ENCODE results near the gene SOX6.

SOX6 gene

DNA sequence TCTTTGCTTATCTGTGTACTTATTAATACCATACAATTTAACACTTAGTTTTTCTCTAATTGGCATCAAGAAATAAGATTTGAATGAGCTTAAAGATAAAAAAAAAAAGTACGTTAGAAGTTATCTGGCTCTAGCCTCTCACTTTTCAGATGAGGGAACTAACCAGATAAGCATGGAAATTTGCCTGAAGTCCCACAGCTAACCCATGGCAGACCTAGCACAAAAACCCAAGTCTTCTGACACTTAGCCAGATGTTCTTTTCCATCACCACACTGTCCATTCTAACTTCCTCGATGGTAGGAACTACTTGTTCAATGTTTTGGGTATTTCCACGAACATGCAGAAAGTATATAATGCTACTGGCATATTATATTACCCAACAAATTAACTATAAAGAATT, 7.4 kb upstream of the SOX6 start:
- no peak for DNase-seq

DNA sequence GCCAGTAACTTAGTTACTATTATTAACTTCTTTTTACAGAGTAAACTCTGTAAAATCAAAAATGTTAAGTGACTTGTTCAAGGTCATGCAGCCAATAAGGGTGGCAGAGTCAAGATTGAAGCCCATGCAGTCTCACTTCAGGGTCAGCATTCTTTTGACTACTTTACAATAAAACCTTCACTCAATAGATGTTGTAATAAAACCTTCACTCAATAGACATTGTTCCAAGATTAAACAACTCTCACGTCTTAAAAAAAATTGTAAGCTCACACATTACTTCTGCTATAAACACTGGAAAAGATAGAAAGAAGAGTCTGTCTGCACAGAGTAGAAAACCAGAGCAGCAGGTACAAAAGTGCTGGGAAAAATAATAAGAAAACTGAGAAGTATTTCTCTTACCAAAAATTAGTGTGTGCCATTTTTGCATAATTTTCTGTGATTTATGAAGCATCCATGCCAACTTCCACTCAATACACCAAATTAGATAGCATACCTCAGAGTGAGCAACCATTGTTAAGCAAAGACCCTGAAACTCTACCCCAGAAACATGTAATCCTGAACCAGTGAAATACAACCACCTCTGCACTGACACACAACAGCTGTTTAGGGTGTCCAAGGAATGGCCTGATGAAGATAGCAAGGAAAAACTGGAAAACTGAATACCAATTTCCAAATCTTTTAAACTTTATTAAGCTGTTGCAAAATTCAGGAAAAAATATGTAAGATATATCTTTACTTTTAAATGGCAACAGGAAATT, 4.9 kb upstream of the SOX6 start:
- no peak for DNase-seq

DNA sequence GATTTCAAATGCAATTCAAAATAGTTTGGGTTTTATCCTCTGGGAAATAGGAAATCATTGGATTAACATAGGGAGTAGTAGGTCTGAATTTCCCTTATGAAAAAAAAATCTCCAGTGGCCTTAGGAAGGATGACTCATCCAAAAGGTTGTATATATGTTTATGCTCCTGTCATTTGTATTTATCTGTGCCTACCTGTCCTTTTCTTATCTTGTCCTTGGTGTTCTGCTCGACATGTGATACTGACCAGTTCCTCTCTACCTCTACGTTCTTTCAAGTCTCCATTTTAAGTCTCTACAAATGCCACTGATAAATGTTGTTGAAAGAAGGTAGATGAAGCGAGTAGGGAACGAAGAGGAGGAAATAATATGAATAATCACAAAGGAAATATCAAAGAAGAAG, 3.0 kb upstream of the SOX6 start:
- no peak for DNase-seq

DNA sequence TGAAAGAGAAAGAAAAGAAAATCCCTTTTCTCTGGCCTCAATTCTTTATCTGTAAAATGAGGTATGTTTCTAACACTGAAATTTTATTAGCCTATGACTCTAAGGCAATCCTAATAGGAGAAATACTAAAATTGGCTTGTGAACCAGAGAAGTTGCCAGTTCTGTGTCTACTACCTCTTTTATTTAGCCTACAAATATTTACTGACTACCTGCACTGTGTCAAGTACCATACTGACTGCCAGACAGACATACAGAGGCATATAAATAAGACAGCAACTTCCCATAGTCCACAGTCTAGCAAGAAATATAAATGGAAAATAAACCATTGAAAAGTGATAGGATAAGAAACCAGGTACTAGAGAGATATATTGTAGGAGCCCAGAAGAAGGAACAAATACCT, 2.4 kb upstream of the SOX6 start:
- DNase-seq, result no peak

DNA sequence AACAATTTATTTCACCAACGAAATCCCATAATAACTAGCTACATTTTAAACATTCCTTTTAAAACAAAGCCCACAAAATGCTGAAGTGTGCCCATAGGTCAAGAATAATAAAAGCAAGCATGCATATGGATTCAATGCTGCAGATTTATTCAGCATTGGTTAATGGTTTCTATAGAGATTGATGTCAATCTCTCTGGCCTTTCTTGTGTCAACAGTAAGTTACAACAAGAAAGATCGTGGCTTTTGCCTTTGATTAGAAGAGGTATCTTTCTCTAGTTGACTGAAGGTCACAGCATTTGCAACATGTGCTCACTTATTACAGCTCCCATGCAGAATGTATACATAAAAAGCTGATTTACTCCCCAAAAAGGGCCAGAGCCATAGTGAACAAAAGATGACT, 1.4 kb upstream of the SOX6 start:
- no peak for DNase-seq

DNA sequence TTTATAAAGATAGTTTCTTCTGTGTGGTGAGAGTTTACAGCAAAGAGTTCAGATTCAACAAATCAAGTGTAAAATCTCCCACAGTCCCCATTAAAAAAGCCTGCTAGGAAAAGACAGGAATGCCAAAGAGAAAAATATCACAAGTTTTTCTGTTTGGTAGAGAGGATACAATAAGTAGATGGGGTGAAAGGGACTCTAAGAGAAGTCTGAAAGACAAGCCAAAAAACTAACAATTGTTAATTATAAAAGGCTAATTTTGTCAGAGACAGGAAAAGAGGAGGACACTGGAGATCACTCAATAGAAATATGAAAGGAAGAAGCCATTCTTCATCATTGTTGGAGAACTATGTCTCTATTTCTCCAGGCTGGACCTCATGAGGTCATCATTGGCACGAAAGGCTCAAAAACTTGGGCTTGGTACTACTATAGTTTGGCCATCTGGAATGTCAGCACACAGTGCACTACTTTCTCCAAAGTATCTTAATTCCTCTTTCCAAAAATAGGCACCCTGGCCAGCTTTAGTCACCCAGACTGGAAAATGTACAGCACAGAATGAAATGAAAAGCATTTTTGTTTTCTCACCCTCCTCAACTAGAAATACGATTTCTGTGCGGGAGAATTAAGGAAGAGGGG, 531 bp upstream of the SOX6 start:
- no peak for DNase-seq

DNA sequence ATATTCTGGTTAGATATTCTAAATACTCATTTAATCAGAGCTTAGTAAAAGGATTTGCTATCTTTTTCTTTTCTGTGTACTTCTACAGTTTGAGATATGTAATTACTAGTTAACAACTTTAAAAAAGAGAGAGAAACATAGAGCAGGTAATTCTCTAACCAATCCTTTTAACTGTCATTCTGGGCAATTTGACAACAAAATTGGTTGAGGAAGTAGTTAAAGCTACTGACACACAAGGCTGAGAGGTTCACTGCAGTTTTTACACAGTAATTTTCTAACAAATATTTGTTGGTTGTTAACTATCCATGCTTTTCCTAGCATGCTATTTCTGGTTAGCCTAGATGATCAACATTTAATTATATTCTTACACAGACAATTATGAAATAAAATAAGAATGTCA, 3.6 kb downstream of the SOX6 start:
- DNase-seq, result no peak

DNA sequence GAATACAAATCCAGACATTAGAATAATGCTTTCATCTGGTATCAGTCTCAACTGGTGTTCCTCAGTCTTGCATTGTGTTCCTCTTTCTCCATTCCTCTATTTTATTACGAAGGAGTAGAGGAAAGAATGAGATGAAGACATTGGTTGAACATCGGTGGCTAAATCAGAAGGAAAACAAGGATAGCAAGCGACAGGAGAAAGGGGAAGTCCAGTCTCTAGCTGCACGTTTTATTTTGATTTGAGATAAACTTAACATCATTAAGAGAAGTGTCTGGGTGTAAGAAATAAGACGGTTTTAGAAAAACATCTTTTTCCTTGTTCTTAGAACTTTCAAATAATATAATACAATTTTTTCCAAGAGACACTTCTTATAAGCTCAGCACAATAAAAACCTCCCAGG, 6.2 kb downstream of the SOX6 start:
- no peak for DNase-seq

DNA sequence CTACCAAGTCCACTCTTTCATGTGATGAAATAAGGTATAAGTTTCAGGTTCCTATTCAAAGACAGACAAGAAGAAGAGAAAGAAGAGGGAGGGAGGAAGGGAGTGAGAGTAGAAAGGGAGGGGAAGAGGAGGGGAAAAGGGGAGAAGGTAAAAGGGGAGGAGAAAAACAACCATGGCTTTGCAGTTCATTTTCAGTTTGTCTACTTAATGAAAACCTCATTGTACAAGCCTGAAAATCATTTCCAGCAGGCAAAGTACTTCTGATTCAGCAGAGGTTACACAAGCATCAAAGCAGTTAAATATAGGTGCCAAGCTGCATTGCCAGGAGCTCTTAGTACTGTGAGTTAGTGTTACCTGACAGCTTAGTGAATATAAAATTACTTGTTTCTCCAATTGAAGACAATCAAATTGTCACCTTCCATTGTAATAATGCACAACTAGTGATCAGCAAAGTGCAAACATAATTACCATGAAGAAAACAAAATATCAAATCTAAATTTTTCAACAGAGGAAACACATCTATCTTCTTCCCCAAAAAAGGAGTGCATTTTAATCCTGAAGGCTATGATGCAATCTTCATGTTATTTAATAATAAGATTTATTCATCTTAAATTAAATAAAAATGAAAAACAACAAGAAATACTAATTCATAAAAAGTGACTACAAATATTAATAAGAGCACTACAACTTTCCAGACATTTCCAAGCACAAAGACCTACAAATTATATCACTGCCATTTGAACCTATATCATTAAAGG, 8.2 kb downstream of the SOX6 start:
- peak; percentile 36 for DNase-seq

DNA sequence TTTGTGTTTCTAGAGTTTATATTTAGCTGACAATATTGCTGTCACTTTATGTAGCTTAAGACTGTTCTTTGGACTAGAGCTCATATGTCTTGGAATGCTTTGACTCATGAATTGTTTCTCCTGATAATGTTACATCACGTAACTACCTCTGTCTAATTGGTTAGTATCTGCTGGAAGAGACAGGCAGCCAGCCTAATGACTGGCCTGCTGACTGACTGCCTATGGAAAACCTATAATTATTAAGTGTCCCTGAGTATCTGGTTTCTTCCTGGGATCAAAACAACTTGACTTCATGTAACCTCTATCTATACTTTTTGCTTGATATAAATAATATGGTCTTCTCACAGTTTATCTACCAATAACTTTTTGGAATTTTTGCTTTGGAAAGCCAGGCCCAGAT, 9.4 kb downstream of the SOX6 start:
- DNase-seq, result no peak

DNA sequence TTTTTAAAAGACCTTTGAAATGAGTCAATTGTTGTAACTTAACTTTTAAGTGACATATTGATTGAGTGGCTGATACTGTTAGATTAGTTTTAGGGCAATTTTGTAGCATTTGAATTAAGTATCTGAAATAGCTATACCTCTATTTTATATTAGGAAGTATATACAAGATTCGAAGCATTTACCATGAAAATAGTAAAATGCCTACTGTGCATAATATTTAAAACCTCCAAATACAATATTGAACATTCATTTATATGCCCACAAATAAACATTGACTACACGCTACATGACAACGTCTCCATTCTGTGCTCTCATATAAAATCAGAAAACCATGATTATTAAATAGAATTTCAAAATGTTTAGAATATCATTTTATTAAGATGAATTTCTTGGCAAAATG, 14.5 kb downstream of the SOX6 start:
- DNase-seq, result no peak

DNA sequence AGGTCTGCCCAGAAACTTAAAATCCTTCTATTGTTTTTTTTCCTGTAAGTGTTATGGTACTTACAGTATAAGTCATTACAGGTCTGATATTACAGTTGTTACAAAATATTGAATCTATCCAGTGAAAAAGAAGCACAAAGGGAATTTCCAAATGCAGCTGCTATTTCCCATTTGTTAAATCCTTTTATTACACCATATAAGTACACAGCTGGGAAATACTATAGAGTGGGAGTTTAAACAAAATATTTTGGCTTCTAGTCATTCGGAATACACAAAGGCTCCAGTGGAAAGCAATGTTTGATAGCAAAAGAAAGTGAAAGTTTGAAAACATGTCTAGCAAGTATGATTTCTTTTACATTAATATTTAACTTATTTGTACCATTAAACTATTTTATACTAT, 18.0 kb downstream of the SOX6 start:
- no peak for DNase-seq

DNA sequence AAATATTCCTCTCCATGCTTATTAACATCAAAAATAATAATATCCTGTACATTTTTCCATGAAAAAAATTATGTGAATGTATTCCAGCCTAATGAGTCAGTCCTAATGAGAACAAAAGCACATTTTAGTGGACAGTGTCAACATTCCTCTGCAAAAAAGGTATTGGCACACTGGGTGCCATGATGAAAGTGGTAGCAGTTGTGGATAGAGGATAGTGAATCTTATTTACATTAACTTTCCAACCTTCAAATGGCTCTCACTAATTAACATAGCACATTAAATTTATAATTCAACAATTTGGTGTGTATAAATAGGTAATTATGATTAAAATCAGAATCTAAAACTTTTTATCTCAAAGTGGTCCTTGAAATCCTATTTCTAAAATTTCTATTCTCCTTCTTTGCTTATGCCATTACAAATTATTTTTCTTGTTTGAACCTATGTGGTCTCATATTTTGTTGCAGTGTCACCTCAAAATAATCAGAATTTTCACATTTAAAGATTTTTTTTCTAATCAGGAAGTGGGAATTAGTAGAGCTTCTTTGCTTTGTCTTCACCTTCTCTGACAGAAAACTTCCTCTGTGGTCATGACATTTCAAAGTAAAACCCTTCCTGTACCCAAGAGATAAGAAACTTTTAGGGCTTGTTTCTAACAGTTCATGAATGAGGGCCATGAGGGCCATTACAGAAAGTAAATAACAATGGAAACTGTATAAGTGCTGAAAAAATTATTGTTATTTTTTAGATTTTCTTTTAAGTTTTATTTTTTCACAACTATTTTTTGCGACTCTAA, 18.7 kb downstream of the SOX6 start:
- DNase-seq, result no peak

DNA sequence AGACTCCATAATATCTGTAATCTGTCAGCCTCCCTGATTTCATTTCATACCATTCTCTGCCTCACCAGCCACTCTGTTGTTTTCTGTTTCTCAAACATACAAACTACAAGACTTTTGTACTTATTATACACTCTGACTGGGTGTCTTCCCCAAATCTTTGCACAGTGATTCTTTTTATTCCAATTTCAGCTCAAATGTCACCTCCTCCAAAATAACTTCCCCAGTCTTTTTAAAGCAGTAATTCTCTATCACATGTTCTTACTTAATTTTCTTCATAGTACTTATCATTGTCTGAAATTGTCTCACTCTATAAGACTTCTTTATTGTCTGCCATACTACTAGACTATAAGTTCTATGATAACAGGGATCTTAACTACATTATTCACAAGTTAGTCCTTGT, 19.6 kb downstream of the SOX6 start:
- DNase-seq, result no peak

DNA sequence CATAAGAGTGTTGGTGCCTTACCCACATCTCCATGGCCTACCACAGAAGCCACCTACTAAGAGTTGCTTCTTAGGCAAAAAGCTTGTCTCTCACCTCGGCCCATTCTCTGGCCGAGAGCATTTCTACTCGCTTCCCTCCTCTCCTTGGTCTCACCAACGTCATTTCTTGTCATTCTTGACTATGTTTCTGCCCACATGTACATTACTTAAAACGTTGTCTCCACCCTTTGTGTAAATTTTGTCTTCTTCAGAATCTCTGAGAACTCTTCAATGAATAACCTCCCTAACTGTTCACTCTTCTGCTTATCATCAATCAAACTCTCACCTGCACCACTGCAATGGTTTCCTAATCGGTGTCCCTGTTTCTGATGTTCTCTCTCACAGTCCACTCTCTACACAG, 20.1 kb downstream of the SOX6 start:
- no peak for DNase-seq

DNA sequence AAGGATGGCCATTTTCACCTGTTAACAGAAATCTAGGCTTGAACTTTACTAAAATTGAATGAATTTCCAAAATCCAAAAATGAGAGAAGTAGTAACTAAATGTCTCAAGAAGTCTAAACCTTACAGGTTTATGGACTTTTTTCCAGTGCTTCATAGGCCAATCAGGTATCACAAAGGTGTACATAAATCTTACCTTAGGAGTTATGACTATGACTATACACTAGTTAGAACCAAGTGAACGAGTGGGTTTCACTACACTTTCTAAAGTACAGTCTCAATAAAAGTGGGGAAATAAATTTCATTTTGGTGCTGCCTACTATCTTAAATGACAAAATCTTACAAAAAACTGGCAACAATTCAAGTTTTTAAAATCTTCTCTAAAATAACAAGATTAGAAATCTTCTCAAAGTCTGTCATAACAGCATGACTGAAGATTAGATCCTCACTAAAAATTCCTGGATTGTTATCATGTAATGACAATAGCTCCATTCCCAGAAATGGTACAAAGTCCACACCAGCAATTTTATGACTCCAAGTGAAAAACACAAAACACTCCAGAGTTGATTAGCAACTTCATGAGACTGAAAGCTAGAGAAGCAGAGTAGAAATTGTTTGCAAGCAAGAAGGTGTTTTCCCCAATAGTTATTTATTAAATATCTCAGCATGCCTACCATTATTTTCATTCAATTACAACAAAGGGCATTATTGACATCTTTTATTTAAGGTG, 20.9 kb downstream of the SOX6 start:
- no peak for DNase-seq

DNA sequence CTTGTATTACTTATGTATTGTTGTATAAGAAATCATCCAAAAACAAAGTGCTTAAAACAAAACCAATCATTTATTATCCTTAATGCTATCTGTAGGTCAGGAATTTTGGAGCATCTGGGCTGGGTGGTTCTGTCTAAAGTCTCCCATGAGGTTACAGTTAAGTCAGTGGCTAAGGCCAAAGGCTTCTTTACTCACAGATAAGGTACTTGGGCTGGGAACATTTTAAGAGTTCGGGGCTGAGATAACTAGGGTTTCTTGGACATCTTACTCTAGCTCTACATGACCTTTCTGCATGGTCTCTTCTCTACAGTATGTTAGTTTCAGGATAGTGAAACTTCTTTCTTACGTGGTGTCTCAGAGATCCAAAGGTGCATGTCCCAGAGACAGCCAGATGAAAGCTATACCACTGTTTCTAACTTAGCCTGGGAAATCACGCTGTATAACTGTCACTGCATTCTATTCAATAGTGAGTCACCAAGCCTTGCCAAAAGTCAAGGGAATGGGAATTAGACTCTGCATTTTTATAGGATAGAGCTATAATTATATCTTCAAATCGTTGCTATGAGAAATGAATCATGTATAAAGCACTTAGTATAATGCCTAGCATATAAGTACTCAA, 29.6 kb downstream of the SOX6 start:
- DNase-seq, result no peak

DNA sequence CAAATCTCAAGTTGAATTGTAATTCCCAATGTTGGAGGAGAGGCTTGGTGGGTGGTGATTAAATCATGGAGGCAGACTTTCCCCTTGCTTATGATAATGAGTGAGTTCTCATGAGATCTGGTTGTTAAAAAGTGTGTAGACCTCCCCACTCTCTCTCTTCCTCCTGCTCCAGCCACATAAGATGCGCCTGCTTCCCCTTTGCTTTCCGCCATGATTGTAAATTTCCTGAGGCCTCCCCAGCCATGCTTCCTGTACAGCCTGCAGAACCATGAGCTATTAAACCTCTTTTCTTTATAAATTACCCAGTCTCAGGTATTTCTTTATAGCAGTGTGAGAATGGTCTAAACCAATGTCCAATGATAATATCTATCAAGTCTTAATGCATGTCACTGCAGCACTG, 34.2 kb downstream of the SOX6 start:
- no peak for DNase-seq

DNA sequence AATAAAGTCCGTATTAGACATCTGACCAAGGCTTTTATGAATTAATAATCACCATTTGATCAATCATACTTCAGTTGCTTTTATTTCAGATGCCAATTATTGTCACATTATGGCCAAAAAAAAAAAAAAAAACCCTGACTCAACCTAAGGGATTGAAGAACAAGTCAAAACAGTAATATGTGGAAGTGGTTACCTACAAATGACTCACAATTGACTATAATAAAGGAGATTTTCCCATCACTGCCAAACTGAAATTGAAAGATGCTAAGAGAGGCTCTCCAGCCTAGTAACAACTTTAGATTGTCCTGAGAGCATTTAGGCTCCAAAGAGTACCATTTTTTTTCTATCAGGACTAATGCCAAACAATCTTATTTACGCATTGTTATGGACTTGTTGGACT, 35.2 kb downstream of the SOX6 start:
- DNase-seq, result no peak

DNA sequence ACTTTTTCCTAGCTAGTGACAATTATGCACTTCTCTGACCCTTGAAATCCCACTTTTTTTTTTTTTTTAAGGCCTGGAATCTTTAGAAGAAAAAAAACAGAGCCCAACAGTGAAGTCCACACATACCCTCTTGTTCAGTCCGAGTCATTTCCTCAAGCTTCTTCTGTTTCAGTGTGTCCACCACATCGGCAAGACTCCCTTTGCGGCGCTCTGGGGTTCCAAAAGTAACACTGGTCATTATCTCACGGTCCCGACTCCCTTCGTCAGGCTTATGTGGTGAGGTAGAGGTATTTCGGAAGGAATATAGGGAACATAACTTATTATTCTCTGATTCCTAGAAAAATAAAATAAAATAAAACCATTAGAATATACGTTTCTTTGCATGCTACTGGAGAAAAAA, 38.0 kb downstream of the SOX6 start:
- DNase-seq, result no peak

DNA sequence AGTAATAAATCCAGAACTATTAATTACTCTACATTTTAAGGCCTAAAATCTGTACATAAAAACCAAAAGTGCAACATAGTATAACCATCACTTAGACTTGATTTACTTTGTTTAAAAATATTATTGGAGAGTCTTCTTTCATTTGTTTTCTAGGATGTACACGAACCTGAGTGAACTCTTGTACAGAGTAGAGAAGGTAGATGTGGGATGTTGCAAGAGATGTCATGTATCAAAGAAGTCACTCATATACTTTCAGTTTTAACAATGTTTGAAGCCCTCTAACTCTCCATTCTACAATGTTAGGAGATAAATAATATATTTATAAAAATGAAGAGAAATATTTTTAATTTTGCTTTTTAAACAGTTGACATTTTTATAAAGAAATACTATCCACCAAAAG, 38.6 kb downstream of the SOX6 start:
- DNase-seq, result no peak

DNA sequence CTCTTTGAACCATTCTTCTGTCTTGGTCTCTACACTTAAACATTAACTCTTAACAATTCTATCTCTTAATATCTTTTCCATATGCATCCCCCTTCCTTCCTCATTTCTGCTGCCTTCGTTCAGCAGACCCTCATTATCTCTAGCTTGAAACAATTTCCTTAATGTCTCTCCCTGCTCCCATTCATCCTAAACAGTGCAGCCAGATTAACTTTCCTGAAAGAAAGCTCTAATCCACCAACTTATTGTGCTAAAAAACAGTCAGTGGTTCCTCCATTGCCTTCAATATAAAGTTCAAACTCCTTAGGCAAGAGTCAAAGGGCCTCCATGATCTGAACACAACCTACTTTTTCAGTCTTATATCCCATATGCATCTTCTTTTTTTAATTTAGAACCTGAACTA, 42.5 kb downstream of the SOX6 start:
- DNase-seq, result no peak
